Measurements from ENCODE around the gene YY1AP1.
"Not testable (repeated sequence)": the region's sequence is repeated elsewhere in the genome, so short reads cannot be mapped to it uniquely, and the experiment has no call there.

YY1AP1 gene, protein sequence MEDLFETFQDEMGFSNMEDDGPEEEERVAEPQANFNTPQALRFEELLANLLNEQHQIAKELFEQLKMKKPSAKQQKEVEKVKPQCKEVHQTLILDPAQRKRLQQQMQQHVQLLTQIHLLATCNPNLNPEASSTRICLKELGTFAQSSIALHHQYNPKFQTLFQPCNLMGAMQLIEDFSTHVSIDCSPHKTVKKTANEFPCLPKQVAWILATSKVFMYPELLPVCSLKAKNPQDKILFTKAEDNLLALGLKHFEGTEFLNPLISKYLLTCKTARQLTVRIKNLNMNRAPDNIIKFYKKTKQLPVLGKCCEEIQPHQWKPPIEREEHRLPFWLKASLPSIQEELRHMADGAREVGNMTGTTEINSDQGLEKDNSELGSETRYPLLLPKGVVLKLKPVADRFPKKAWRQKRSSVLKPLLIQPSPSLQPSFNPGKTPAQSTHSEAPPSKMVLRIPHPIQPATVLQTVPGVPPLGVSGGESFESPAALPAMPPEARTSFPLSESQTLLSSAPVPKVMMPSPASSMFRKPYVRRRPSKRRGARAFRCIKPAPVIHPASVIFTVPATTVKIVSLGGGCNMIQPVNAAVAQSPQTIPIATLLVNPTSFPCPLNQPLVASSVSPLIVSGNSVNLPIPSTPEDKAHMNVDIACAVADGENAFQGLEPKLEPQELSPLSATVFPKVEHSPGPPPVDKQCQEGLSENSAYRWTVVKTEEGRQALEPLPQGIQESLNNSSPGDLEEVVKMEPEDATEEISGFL

DNA sequence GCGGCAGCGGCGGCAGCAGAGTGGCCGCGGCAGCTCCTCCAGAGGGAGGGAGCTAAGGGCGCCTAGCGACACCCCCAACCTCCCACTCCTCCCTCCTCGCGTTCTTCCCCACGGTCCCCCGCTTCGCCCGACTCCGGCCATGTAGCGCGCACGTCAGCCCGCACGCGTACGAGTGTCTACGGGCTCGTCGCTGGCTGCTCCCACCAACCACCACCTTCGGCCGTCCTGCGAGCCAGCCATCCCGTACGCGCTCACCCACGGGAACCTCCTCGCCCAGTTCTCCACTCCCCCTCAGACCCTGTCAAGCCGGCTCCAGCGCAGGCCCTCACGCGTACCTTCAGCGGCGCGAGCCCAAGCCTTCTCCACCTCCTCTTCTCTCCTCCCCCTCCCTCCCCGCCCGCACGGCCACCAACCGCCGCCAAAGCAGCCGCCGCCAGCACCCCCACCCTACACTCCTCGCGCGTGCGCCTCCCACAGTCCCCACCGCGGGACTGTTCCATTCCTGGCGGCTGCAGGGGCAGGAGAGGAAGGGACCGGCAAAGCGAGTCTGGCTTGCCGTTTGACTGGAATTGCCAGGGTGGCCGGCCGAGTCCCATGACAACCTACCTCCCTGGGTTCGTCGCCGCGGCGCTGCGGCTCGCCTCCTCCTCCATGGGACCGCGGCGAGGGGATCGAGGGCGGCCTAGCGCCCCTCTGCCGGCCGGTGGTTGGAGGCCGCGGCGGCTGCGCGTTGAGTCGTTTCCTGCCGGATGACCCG is at the start of gene YY1AP1:
TSS of gene YY1AP1 (minus strand) at position 451 of the 757 bp plus-strand sequence. CDS start 8,338 bp downstream, outside the sequence.
- DNase-seq = peak; percentile 88

DNA sequence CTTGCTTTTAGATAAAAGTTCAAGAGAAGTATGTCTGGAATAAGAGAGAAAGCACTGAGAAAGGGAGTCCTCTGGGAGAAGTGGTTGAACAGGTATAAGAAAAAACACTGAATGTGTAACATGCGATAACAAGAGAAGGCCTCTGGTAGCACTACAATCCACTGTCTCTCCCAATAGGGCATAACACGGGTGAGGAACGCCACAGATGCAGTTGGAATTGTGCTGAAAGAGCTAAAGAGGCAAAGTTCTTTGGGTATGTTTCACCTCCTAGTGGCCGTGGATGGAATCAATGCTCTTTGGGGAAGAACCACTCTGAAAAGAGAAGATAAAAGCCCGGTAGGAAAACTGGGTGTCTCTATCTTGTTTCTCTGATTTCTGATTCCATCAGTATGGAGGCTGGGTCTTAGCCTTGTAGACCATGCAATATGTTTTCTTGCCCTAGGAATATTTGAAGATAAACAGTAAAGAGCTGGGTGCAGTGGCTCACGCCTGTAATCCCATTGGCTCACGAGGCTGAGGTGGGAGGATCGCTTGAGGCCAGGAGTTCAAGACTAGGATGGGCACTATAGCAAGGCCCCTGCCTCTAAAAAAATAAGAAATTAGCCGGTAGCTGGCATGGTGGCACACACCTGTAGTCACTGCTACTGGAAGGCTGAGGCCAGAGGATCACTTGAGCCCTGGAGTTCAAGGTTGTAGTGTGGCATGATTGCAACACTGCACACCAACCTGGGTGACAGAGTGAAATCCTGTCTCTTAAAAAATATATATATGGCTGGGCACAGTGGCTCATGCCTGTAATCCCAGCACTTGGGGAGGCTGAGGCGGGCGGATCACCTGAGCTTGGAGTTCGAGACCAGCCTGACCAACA is 40.7 kb upstream of the YY1AP1 start:
- peak; percentile 28 for DNase-seq

DNA sequence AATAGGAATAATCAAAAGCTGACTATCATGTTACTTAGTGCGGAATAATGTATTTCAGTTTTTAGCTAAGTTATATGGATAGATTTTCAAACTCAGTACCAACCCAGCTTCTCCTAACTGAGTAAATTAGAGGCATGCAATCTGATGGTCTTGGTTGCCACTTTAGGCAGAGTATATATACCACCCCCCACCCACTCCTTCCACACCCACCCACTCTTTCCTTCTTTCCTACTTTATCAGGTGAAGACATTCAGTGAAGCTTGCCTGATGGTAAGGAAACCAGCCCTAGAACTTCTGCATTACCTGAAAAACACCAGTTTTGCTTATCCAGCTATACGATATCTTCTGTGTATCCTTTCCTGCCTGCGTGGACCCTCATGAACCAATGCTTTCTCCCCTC is 36.6 kb upstream of the YY1AP1 start:
- no peak for DNase-seq

DNA sequence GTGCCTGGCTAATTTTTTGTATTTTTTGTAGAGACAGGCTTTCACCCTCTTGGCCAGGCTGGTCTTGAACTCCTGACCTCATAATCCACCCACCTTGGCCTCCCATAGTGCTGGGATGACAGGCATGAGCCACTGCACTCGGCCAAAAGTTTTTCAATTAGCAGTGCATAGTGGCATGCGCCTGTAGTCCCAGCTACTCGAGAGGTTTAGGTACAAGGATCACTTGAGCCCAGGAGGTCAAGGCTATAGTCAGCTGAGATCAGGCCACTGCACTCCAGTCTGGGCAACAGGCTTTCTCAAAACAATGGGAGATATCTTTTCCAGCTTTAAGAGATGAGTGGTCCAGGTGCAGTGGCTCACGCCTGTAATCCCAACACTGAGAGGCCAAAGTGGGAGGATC is 31.1 kb upstream of the YY1AP1 start:
- DNase-seq = no peak

DNA sequence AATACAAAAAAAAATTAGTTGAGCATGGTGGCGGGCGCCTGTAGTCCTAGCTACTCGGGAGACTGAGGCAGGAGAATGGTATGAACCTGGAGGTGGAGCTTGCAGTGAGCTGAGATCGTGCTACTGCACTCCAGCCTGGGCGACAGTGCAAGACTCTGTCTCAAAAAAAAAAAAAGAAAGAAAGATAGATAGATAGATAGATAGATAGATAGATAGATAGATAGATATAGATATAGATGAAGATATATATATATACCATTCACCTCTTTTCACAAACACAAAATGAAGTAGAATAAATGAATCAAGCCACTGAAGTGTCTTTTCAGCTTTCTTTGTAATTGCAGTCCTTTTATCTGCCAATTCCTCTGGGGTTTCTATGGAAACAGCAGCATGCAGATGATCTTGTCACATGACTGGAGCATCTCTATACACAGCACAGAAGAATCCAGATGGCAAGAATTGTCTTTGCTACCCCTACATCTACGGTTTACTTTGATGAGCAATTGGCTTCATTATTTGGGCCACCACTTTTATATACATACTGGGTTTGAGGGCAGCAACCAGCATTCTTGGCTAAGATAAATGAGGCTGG is 30.0 kb upstream of the YY1AP1 start:
- DNase-seq = not testable (repeated sequence)

DNA sequence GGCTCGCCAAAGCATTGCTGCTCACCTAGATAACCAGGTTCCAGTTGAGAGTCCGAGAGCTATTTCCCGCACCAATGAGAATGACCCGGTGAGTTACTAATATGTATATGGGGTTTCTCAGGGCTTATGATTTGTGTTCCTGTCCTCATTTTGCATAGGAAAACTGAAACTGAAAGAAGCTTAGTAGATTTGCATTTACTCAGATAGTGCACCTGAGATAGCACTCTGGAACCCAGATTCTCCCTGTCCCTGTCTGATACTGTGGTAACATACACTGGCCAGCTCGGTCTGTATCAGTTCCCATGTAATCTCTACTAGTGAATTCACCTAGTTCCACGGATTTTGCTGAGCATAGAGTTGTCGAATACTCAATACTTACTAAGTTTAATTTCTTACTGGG is 28.5 kb upstream of the YY1AP1 start:
- DNase-seq = no peak

DNA sequence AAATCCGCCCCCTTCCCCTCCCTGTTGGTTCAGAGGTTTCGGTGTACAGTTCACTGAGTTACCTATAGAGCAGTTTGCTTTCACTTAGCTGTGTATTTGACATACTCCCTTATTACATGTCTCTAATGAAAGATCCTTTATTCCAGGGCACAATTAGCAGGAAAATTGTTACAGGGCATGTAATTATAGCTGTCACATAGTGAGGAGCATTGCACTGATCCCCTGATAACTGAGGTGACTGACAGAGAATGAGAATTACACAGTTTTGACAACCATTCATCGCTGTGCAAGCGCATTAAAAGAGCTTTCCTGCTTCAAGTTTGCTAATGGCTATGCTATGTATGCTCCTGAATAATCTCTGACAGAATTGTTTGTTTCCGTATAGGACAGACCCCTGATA is 27.2 kb upstream of the YY1AP1 start:
- no peak for DNase-seq

DNA sequence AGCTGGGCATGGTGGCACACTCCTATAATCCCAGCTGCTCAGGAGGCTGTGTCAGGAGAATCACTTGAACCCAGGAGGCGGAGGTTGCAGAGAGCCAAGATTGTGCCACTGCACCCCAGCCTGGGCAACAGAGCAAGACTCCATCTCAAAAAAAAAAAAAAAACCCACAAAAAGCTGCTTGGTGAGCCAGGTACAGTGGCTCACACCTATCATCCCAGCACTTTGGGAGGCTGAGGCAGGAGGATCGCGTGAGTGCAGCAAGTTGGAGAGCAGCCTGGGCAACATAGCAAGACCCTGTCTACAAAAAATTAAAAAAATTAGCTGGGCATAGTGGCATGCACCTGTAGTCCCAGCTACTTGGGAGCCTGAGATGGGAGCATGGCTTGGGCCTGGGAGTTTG is 26.5 kb upstream of the YY1AP1 start:
- DNase-seq = not testable (repeated sequence)

DNA sequence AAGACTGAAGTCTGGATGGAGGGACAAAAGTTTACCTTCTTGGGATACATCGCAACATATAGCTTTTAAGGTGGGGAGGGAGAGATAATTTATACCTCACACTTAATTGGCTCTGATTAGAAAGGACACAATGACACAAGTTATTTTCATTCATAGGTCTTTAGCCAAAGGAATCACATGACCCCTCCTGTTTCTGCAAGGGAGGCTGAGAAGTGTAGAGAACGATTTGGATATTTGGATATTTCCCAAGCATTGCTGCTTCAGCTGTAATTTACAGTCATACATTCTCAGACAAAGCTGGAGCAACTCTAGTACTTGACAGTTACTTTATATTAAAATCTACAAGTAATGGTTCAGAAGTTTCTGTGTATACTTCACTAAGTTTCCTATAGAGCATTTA is 24.5 kb upstream of the YY1AP1 start:
- DNase-seq = no peak

DNA sequence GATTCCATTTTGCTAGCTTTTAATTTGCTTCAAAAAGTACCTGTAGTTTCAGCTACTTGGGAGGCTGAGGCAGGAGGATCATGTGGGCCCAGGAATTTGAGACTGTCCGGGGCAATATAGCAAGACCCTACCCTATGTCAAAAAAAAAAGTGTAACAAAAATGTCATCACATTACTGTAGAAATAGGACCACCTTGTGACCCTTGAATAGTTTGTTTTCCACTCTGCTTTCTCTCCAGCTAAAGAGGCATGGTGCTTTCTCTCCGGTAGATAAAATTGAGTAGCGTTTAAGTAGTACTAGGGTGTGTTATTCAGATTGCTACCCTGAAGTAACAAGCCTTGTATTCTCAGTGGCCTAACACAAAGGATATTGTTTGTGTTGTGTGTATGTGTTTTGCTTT is 24.1 kb upstream of the YY1AP1 start:
- DNase-seq = not testable (repeated sequence)

DNA sequence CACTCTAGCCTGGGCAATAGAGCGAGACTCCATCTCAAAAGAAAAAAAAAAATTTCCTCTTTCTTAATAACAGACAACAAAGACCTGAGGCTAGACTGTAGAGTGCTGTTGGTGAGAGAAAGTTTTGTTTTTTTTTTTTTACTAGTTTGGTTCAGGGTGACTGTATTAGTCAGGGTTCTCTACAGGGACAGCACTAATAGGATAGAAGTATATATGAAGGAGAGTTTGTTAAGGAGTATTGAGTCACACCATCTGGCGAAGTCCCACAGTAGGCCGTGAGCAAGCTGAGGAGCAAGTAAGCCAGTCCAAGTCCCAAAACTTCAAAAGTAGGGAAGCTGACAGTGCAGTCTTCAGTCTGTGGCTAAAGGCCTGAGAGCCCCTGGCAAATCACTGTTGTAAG is 22.9 kb upstream of the YY1AP1 start:
- not testable (repeated sequence) for DNase-seq

DNA sequence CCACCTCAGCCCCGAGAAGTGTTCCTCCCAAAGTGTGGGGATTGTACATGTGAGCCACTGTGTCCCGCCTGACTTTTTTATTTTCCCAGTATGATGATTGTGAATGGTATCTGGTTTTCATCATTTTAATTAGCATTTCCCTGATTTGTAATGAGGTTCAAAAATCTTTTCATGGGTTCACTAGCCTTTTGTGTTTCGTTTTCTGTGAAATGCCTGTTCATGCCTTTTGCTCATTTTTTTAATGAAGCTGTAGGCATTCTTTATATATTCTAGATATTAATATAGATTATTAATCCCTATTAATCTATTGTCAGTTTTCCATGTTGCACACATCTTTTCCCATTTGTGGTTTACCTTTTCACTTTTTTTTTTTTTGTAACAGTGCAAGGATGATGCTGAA is 20.8 kb upstream of the YY1AP1 start:
- DNase-seq = no peak

DNA sequence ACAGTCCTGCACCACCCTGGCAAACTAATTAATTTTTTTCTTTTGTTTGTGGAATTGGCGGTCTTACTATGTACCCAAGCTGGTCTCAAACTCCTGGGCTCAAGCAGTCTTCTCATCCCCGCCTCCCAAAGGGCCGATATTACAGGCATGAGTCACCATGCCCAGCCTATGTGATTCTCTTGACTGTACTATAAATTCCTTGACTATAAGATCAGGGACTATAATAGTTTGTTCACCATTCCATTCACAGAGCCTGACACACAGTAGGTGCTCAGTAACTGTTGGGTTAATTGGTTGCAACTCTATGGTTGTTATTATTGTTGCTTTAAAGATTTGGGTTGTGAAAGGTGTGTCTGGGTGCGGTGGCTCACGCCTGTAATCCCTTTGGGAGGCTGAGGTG is 17.6 kb upstream of the YY1AP1 start:
- DNase-seq = no peak

DNA sequence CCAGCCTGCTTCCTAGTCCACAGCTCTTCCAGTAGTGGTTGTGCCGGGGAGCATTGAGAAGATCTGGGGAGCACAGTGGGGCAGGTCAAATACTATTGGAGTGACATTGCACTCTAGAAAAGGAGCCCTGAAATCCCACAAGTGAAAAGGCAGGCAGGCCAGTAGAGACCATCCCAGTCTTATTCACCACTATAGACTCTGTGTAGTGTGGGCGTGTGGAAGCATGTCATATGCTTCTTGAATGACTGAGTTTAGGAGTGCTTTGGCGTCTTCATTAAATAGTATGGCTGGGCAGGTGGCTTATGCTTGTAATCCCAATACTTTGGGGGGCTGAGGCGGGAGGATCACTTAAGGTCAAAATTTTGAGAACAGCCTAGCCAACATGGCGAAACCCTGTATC is 15.8 kb upstream of the YY1AP1 start:
- not testable (repeated sequence) for DNase-seq

DNA sequence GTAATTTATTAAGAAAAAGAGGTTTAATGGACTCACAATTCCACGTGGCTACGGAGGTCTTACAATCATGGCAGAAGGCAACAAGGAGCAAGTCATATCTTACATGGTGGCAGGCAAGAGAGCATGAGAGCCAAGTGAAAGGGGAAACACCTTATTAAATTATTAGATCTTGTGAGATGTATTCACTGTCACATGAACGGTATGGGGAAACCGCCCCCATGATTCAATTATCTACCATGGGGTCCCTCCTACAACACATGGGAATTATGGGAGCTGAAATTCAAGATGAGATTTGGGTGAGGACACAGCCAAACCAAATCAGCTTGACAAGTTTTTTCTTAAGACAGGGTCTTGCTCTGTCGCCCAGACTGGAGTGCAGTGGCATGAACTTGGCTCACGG is 14.6 kb upstream of the YY1AP1 start:
- no peak for DNase-seq

DNA sequence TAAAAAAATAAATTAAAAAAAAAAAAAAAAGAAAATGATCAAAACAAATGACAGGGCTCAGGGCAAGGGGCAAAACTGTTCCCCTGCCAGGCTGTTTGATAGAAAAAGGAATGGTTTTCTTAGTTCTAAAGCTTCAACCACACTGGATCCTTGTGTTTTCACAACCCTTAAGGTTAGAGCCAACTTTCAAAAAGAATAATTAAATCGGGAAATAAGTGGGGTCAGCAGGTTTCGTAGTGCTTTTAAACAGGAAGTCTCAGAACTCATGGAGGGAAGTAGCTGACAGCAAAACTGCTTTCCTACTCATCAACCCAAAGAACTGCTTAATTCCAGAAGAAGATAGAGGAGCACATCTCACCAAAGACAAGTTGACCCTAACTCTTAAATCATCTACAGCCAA is 13.1 kb upstream of the YY1AP1 start:
- not testable (repeated sequence) for DNase-seq

DNA sequence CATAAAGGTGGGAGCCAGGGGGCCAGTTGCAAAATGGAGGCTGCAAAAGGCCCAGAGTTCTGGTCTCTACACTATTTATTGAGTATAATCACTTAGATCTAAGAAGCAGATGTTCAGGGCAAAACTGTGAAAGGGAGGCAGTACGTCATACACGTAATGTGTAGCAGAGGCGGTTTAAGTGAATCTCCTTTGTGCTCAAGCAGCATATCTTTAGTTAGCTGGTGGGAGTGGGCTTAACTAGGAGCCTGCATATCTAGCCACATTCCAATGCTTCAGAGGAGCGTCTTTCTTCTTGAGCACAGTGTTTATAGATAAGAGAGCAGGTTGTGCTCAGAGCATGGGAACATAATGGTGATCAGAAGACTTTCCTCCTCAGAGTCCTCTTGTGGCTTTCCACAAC is 10.5 kb upstream of the YY1AP1 start:
- not testable (repeated sequence) for DNase-seq

DNA sequence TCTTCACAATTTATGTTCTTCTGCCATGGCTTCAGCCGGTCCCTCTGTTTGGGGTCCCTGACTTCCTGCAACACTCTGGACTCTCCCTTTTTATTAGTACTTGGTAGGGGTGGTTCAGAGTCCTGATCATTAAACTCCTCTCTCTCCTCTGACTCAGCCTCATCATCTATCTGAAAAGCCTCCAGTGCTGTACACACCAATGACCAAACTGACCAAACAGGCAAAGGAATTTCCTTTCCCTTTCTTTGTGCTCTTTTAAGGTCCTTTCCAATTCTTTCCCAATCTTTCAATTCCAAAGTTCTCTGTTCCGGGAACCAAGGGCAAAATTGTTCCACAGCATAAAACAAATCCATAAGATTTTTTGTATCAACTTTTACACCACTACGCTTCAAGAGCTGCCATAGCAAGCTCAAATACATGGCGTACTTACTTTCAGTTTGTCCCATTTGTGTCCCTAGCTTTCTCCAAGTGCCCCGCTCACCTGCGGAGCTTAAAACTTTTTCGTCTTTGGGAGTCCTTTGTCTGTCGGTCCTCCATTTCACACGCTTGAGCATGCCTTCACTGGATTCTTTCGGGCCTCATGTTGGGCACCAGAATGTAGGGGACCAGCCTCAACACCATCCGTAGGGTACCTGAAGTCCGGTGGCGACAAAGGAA is 9.9 kb upstream of the YY1AP1 start:
- no peak for DNase-seq

DNA sequence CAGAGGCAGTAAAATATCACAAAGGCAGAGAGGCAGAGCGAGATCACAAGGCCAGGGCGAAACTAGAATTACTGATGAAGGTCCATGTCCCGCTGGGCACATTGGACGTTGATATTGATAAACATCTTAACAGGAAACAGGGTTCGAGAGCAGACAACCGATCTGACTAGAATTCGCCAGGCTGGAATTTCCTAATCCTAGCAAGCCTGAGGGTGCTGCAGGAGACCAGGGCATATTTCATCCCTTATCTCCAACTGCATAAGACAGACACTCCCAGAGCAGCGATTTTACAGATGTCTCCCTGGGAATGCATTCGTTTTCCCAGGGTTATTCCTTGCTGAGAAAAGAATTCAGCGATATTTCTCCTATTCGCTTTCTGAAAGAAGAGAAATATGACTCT is 9.0 kb upstream of the YY1AP1 start:
- not testable (repeated sequence) for DNase-seq

DNA sequence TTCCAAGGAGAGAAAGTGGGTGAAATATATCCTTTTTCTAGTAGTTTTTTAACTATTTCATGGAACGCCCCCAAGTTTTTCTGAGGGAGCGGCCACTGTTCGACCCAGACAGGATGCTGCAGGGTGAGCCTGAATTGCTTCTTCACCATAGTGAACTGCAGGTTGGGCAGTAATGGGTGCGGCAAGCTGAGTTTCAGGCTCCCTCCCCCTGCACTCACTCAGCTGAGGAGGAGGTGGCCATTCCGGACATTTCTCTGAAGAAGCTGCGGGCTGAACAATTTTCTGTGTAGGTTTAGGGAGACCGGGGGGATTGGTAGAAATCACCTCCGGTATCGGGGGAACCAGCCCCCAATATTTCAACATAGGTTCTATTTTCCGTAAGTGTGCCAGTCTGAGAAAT is 8.5 kb upstream of the YY1AP1 start:
- no peak for DNase-seq

DNA sequence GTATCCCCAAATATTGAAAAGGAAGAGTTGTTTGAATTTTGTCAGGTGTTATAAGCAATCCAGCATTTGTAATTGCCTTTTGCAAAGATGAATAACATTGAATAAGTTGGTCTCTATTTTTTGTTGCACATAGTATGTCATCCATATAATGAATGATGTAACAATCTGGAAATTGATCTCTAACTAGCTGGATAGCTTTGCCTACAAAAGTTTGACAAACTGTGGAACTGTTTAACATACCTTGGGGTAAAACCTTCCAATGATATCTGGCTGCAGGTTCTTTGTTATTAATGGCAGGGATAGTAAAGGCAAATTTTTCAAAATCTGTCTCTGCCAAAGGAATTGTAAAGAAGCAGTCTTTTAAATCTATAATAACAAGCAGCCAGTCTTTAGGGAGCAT is 8.0 kb upstream of the YY1AP1 start:
- no peak for DNase-seq

DNA sequence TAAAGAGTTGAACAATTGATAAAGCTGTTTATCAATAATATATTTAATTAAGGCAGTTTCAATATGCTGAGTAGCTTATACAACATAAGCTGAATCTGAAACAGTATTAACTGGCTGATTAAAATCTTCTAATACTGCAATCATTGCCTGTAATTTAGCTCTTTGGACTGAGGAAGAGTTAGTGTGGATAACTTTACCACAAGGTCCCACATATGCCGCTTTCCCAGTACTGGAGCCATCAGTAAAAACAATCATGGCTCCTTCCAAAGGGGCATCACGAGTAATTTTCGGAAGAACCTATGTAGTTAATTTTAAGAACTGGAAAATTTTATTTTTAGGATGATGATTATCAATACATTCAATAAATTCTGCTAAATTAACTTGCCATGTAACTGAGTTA is 7.0 kb upstream of the YY1AP1 start:
- DNase-seq = no peak

All from CD4-positive, alpha-beta T cell treated with Interleukin-15 for 1 hour (primary cell).